Astrocyte (in vitro differentiated cells and primary cell): Measurements from ENCODE around the gene NTSR1. TPM values are rescaled to one million over a fixed set of nuclear protein-coding genes. Genes with fewer than 3 reads are reported as not detected.

Source experiments
- DNase-seq: peaks from one replicate; pipeline ENCODE4 v3.0.0-alpha.2; 2010; ENCODE audit warnings: low read depth
- FAIRE-seq: peaks from 2 replicates; lab custom pipeline; 2011; peaks lifted over from hg19 to GRCh38; lab: Jason Lieb, UNC
- H2AFZ ChIP-seq: 2 replicates; pipeline ENCODE4 v1.6.0; 2012; ENCODE audit warnings: low read depth, low read length, inconsistent platforms
- H3K27ac ChIP-seq: 2 replicates; pipeline ENCODE4 v1.5.1; 2011; ENCODE audit warnings: low read depth, low read length, inconsistent platforms
- H3K27me3 ChIP-seq: 2 replicates; pipeline ENCODE4 v1.6.0; 2011; ENCODE audit warnings: low read length, inconsistent platforms; ENCODE audit not compliant: insufficient read depth
- H3K36me3 ChIP-seq: 2 replicates; pipeline ENCODE4 v1.5.1; 2011; ENCODE audit warnings: low read length, inconsistent platforms; ENCODE audit not compliant: insufficient read depth
- H3K4me1 ChIP-seq: 2 replicates; pipeline ENCODE4 v1.5.1; 2011; ENCODE audit warnings: low read length, inconsistent platforms; ENCODE audit not compliant: insufficient read depth
- H3K4me2 ChIP-seq: 2 replicates; pipeline ENCODE4 v1.6.0; 2012; ENCODE audit warnings: low read length, inconsistent platforms
- H3K4me3 ChIP-seq: 2 replicates; pipeline ENCODE4 v1.5.1; 2011; ENCODE audit warnings: low read depth, mild to moderate bottlenecking, low read length, inconsistent platforms; ENCODE audit not compliant: insufficient read depth
- H3K79me2 ChIP-seq: 2 replicates; pipeline ENCODE4 v1.6.0; 2012; ENCODE audit warnings: mild to moderate bottlenecking, low read length, inconsistent platforms; ENCODE audit not compliant: insufficient read depth
- H3K9ac ChIP-seq: 2 replicates; pipeline ENCODE4 v1.6.0; 2012; ENCODE audit warnings: mild to moderate bottlenecking, low read length, inconsistent platforms
- H3K9me3 ChIP-seq: 2 replicates; pipeline ENCODE4 v1.5.1; 2012; ENCODE audit warnings: low read depth, mild to moderate bottlenecking, low read length, inconsistent platforms; ENCODE audit not compliant: insufficient read depth
- H4K20me1 ChIP-seq: 2 replicates; pipeline ENCODE4 v1.6.0; 2012; ENCODE audit warnings: low read length, inconsistent platforms; ENCODE audit not compliant: insufficient read depth
- H3K27ac Mint-ChIP-seq: one replicate; pipeline ENCODE4 v1.8.0; 2021; ENCODE audit warnings: mild to moderate bottlenecking, mixed read lengths; ENCODE audit not compliant: unreplicated experiment
- H3K27me3 Mint-ChIP-seq: one replicate; pipeline ENCODE4 v1.8.0; 2021; ENCODE audit warnings: low read depth, mixed read lengths; ENCODE audit not compliant: unreplicated experiment
- H3K36me3 Mint-ChIP-seq: one replicate; pipeline ENCODE4 v1.8.0; 2021; ENCODE audit warnings: low read depth, mixed read lengths; ENCODE audit not compliant: unreplicated experiment
- H3K4me1 Mint-ChIP-seq: one replicate; pipeline ENCODE4 v1.8.0; 2021; ENCODE audit warnings: low read depth, mixed read lengths; ENCODE audit not compliant: unreplicated experiment
- H3K4me3 Mint-ChIP-seq: one replicate; pipeline ENCODE4 v1.8.0; 2021; ENCODE audit warnings: mild to moderate bottlenecking, moderate library complexity, mixed read lengths; ENCODE audit not compliant: unreplicated experiment
- H3K9me3 Mint-ChIP-seq: one replicate; pipeline ENCODE4 v1.8.0; 2021; ENCODE audit warnings: mild to moderate bottlenecking, mixed read lengths; ENCODE audit not compliant: unreplicated experiment
- CTCF ChIP-seq: IDR thresholded peaks from 2 replicates; pipeline ENCODE4 v1.5.1; 2011; ENCODE audit warnings: low read depth, mild to moderate bottlenecking, inconsistent platforms, low read length, moderate library complexity; ENCODE audit not compliant: insufficient read depth
- EZH2 ChIP-seq: IDR thresholded peaks from 2 replicates; pipeline ENCODE4 v1.6.1; 2012; ENCODE audit warnings: mild to moderate bottlenecking, low read length, inconsistent platforms; ENCODE audit not compliant: insufficient read depth
- total RNA-seq: library from RNA; stranded (reverse); gene quantifications from 2 replicates; pipeline ENCODE4 v1.2.1, GENCODE V29; 2021

The NTSR1 gene
- total RNA-seq, 1 donor from 2014 or later: 0.16 TPM

GRCh38 chr20:62782893-62783278, 74.2 kb downstream of the NTSR1 start:
- peaks cover 2% of the 10 kb centered on the region for H3K27me3 ChIP-seq
- no peaks in the 10 kb centered on the region for H3K36me3 ChIP-seq
- no peaks in the 10 kb centered on the region for H4K20me1 ChIP-seq
- Mint-ChIP-seq H3K27me3 (peaks cover 26% of the 10 kb centered on the region), H3K36me3 (no peaks in the 10 kb centered on the region), H3K27ac (no peak overlapping the region), H3K9me3 (no peaks in the 10 kb centered on the region), H3K4me3 (no peak overlapping the region), H3K4me1 (peaks cover 4% of the 10 kb centered on the region)
- no peak overlapping the region for H3K4me2 ChIP-seq
- no peaks in the 10 kb centered on the region for H3K9me3 ChIP-seq
- no peak overlapping the region for H3K27ac ChIP-seq
- TF ChIP-seq CTCF: no peak
- TF ChIP-seq EZH2: no peak
- no peak overlapping the region for H2AFZ ChIP-seq
- no peak overlapping the region for H3K9ac ChIP-seq
- H3K79me2 ChIP-seq: no peaks in the 10 kb centered on the region
- no peak for FAIRE-seq
- DNase-seq: no peak
- no peak overlapping the region for H3K4me3 ChIP-seq
- H3K4me1 ChIP-seq: no peaks in the 10 kb centered on the region

- H3K9me3 ChIP-seq: no peaks in the 10 kb centered on the region
- H3K9me3 Mint-ChIP-seq: no peaks in the 10 kb centered on the region
- H3K4me2 ChIP-seq: no peak overlapping the region
- FAIRE-seq: no peak
- no peaks in the 10 kb centered on the region for H3K79me2 ChIP-seq
- H3K27ac ChIP-seq: no peak overlapping the region
- peaks cover 4% of the 10 kb centered on the region for H3K4me1 Mint-ChIP-seq
- no peak overlapping the region for H2AFZ ChIP-seq
- no peak overlapping the region for H3K4me3 ChIP-seq
- no peak overlapping the region for H3K4me3 Mint-ChIP-seq
- no peaks in the 10 kb centered on the region for H3K4me1 ChIP-seq
- H3K27ac Mint-ChIP-seq: no peak overlapping the region
- H3K36me3 ChIP-seq: no peaks in the 10 kb centered on the region
- H3K36me3 Mint-ChIP-seq: peaks cover 3% of the 10 kb centered on the region
- H3K27me3 Mint-ChIP-seq: peaks cover 35% of the 10 kb centered on the region
- TF ChIP-seq CTCF (no peak), EZH2 (no peak)
- H3K27me3 ChIP-seq: peaks cover 9% of the 10 kb centered on the region
- no peak overlapping the region for H3K9ac ChIP-seq
- DNase-seq: no peak
- H4K20me1 ChIP-seq: no peaks in the 10 kb centered on the region
Observed at GRCh38 chr20:62784497-62784896, 75.9 kb downstream of the NTSR1 start.

GRCh38 chr20:62785393-62785792, 76.8 kb downstream of the NTSR1 start:
- no peak for TF ChIP-seq EZH2
- TF ChIP-seq CTCF: no peak
- no peak for FAIRE-seq
- H4K20me1 ChIP-seq: no peaks in the 10 kb centered on the region

More at GRCh38 chr20:62785393-62785792, 76.8 kb downstream of the NTSR1 start:
- Histone ChIP-seq H3K4me1 (no peaks in the 10 kb centered on the region), H3K9me3 (no peaks in the 10 kb centered on the region), H3K4me3 (no peak overlapping the region), H3K27ac (no peak overlapping the region), H3K27me3 (peaks cover 9% of the 10 kb centered on the region), H3K4me2 (no peak overlapping the region), H3K36me3 (no peaks in the 10 kb centered on the region), H3K9ac (no peak overlapping the region), H3K79me2 (no peaks in the 10 kb centered on the region), H2AFZ (no peak overlapping the region)
- peaks cover 3% of the 10 kb centered on the region for H3K36me3 Mint-ChIP-seq
- H3K9me3 Mint-ChIP-seq: no peaks in the 10 kb centered on the region
- no peak for DNase-seq
- no peak overlapping the region for H3K4me3 Mint-ChIP-seq
- H3K27ac Mint-ChIP-seq: no peak overlapping the region
- peaks cover 4% of the 10 kb centered on the region for H3K4me1 Mint-ChIP-seq
- peaks cover 38% of the 10 kb centered on the region for H3K27me3 Mint-ChIP-seq
